HG03066 (cell line): ENCODE results near the gene GRID2.
"Not testable (repeated sequence)": the region's sequence is repeated elsewhere in the genome, so short reads cannot be mapped to it uniquely, and the experiment has no call there.

Source experiments
- ATAC-seq: cut with Tn5 transposase; IDR thresholded peaks from one replicate; pipeline ENCODE4 v1.9.1; 2021; ENCODE audit warnings: low read depth; ENCODE audit not compliant: unreplicated experiment

GRID2 gene

DNA sequence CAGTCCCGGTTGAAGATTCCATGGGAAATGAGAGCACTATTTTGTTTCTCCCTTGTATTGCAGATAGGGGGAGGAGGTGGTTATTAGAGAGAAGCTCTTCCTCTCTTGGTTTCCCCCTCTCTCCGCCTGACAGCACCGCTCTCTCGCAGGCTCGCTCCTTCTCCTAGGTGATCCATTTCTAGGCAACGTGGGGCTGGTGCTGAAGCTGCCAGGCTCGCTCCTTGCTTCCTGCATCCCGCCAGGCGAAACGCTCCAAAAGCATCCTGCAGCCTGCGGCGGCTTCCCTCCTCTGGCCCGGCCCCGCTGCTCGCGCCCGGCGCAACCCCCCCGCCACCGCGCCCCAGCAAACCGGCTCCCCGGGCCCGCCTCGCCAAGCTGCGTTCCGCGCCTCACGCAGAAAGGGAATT, at the start of gene GRID2:
TSS of gene GRID2 (plus strand) at position 346 of the 407 bp plus-strand sequence.
- no peak for ATAC-seq

DNA sequence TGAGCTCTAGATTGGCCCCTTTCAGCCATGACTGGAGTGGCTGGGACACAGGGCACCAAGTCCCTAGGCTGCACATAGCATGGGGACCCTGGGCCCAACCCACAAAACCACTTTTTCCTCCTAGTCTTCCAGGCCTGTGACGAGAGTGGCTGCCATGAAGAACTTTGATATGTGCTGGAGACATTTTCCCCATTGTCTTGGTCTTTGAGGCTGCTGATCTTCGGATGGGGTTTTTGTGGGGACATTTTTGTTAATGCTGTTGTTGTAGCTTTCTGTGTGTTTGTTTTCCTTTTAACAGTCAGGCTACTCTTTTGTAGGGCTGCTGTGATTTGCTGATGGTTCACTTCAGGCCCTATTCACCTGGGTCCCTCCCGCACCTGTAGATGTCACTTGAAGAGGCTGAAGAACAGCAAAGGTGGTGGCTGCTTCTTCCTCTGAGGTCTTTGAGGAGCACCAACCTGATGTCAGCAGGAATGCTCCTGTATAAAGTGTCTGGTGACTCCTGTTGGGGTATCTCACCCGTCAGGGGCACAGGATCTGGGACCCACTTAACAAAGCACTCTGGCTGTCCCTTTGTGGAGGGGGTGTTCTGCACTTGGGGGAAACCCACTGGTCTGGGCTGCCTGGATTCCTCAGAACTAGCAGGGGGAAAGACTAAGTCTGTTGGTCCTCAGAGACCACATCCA, 49.6 kb upstream of the GRID2 start:
- no peak for ATAC-seq

DNA sequence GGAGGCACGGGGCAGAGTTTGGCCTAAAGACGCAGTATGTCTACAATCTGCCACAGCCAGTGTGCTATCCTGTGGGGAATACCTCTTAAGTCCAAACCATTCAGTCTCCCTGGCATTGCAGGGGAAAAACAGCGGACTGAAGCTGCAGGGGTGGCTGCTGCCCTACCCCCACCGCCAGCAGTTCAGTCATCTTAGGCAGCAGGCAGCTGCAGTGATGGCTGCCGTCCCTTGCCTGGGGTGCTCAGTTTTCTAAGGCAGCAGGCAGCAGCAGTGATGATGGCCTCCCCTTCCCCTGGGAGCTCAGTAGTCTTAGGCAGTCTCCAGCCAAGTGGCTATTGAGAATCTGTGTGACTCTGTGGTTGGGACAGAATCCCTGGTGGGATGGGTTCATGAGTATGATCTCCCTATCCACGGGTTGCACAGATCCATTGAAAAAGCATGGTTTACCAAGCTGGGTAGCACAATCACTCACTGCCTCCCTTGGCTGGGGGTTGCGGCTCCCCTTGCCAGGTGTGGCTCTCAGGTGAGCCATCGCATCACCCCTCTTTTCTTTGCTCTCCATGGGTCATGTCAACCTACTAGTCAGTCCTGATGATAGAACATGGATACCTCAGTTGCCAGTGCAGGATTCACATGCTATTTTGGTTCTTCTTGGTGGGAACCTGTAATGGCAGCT, 48.9 kb upstream of the GRID2 start:
- ATAC-seq: no peak

GRCh38 chr4:92255920-92256244, 47.9 kb upstream of the GRID2 start:
- ATAC-seq: no peak

- ATAC-seq: no peak
Observed at GRCh38 chr4:92257931-92258857, 45.6 kb upstream of the GRID2 start.

- no peak for ATAC-seq
Observed at GRCh38 chr4:92261256-92261655, 42.5 kb upstream of the GRID2 start.

DNA sequence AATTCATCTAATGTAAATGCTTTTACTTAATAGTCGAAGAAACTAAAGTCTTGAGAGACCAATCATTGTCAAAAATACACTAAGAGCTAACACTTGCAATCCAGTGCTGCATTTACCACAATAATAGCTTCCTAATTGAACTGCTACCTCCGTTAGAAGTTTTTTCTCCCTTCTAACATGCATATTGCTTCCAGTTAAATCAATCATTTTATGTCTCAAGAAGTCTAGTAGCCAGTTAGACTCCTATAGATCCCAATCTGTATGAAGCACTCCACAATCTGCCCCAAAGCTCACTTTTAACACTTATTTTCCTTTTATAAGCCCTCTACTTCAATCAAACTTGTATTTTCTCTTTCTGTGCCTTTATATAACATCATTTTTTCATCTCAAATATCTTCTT, 41.4 kb upstream of the GRID2 start:
- no peak for ATAC-seq

GRCh38 chr4:92263010-92263409, 40.8 kb upstream of the GRID2 start:
- no peak for ATAC-seq

- ATAC-seq: no peak
Observed at GRCh38 chr4:92263575-92263974, 40.2 kb upstream of the GRID2 start.

DNA sequence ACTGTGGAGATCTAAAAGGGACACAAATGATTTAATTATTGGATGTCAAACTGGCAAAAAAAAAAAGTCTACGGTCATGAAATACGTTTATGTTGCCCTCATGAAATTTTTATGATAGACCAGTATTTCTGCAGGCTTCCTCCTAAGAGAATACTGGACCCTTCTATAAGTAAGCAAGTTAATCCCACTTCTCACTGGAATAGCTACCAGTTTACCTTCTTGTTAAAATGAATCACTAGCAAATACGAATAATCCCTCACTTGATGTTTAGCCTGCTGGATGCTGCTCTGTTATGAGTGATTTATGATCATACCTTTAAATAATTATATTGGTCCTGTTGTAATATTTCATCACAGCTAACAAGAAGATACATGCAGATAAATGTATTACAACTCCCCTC, 39.6 kb upstream of the GRID2 start:
- no peak for ATAC-seq

GRCh38 chr4:92265021-92265420, 38.7 kb upstream of the GRID2 start:
- no peak for ATAC-seq

GRCh38 chr4:92265798-92266197, 38.0 kb upstream of the GRID2 start:
- no peak for ATAC-seq

- no peak for ATAC-seq
Observed at GRCh38 chr4:92266521-92266920, 37.2 kb upstream of the GRID2 start.

GRCh38 chr4:92268642-92269041, 35.1 kb upstream of the GRID2 start:
- ATAC-seq: no peak

DNA sequence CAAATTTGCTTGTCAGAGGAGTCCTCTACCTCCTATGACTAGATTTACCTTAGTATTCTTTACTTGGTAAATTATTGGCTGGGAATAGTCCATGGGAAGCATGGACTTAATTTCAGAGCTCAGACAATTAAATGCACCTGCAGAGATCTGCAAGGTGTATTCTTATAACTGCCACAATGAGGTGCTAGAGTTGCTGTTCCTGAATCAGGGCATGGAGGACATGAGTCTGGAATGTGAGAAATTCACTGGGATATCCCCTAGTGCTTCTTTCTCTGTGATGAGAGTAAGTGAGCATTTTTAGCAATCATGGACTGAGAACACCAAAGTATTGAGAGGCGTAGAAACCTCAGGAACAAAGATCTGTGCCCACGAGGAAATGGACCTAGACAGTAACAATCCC, 32.9 kb upstream of the GRID2 start:
- no peak for ATAC-seq

DNA sequence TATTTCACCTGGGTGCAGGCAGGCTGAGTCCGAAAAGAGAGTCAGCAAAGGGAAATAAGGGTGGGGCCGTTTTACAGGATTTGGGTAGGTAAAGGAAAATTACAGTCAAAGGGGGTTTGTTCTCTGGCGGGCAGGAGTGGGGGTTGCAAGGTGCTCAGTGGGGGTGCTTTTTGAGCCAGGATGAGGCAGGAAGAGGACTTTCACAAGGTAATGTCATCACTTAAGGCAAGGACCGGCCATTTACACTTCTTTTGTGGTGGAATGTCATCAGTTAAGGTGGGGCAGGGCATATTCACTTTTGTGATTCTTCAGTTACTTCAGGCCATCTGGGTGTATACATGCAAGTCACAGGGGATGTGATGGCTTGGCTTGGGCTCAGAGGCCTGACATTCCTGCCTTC, 32.2 kb upstream of the GRID2 start:
- ATAC-seq: not testable (repeated sequence)

- ATAC-seq: not testable (repeated sequence)
Observed at GRCh38 chr4:92277057-92277881, 26.5 kb upstream of the GRID2 start.

- ATAC-seq: no peak
Observed at GRCh38 chr4:92279296-92279695, 24.5 kb upstream of the GRID2 start.

GRCh38 chr4:92299152-92299551, 4.6 kb upstream of the GRID2 start:
- ATAC-seq: no peak

- ATAC-seq: no peak
Observed at GRCh38 chr4:92304121-92304520, 355 bp downstream of the GRID2 start.

DNA sequence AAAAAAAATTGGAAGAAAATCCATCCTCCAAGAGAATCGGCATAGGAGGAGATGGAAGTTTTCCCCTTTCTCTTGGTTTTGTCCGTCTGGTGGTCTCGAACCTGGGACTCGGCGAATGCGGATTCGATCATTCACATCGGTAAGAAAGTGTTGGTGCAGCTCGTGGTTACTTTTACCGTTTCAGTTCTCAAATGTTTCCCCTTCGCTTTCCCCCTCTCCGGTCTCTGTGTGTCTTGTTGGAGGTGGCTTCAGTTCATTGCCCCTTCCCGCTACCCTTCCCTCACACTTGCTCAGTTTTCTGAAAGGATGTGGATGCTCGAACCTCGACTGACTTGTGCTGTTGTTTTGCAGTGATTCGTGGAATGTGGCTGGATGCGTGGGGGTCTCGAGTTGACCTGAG, 840 bp downstream of the GRID2 start:
- no peak for ATAC-seq
